Parathyroid adenoma (tissue), 2 donors: ENCODE data around the gene COLQ.

Source experiments
- H2AFZ ChIP-seq: fragments of 300-600 bp; sonication (generic); one replicate; pipeline ENCODE4 v1.7.0; 2017; ENCODE audit warnings: antibody characterized with exemption, mild to moderate bottlenecking
- H3K27ac ChIP-seq: fragments of 300-600 bp; sonication (generic); one replicate; pipeline ENCODE4 v1.7.0; 2017
- H3K27me3 ChIP-seq: fragments of 300-600 bp; sonication (generic); one replicate; pipeline ENCODE4 v1.7.0; 2017; ENCODE audit warnings: low read length; ENCODE audit not compliant: control insufficient read depth, insufficient read depth
- H3K36me3 ChIP-seq: fragments of 300-600 bp; sonication (generic); one replicate; pipeline ENCODE4 v1.7.0; 2017; ENCODE audit warnings: low read length; ENCODE audit not compliant: control insufficient read depth, insufficient read depth
- H3K4me1 ChIP-seq: fragments of 300-600 bp; sonication (generic); one replicate; pipeline ENCODE4 v1.7.0; 2017; ENCODE audit warnings: control low read depth
- H3K4me2 ChIP-seq: fragments of 300-600 bp; sonication (generic); one replicate; pipeline ENCODE4 v1.7.0; 2017; ENCODE audit warnings: low read length
- H3K4me3 ChIP-seq: fragments of 300-600 bp; sonication (generic); one replicate; pipeline ENCODE4 v1.7.0; 2017; ENCODE audit warnings: low read depth, low read length
- H3K79me2 ChIP-seq: fragments of 300-600 bp; sonication (generic); one replicate; pipeline ENCODE4 v1.7.0; 2017; ENCODE audit warnings: control low read depth
- H3K9ac ChIP-seq: fragments of 300-600 bp; sonication (generic); one replicate; pipeline ENCODE4 v1.7.0; 2017; ENCODE audit warnings: mild to moderate bottlenecking
- H3K9me3 ChIP-seq: fragments of 300-600 bp; sonication (generic); one replicate; pipeline ENCODE4 v1.7.0; 2017; ENCODE audit warnings: low read length; ENCODE audit not compliant: control insufficient read depth
- CTCF ChIP-seq: fragments of 300-600 bp; sonication (generic); IDR thresholded peaks from one replicate; pipeline ENCODE4 v1.7.0; 2017; ENCODE audit warnings: antibody characterized with exemption, mild to moderate bottlenecking
- donor health status: primary hyperparathyroidism.

The COLQ gene

DNA sequence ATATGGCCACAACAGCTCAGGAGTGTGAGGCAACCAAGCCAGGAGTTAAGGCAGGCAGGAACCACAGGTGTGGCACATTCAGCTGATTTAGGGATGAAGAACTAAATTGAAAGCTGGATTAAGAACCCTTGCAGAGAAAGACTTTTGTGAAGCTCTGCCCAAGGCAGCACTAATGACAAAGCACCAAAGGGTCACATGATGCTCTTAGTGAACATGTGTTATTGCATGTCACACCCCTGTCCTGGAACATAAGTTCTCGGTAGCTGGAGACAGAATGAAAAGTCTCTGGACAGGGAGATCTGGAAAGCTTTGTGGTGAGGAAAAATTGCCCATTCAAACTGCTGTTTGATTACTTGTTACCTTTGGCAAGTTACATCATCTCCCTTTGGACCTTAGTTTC, 90.9 kb downstream of the COLQ start:
- Histone ChIP-seq H3K27ac (no peak overlapping the region), H3K4me1 (peaks cover 8% of the 10 kb centered on the region), H2AFZ (no peak overlapping the region), H3K27me3 (no peaks in the 10 kb centered on the region), H3K36me3 (no peaks in the 10 kb centered on the region), H3K4me3 (no peak overlapping the region), H3K4me2 (no peak overlapping the region), H3K9me3 (no peaks in the 10 kb centered on the region), H3K79me2 (peaks cover 15% of the 10 kb centered on the region), H3K9ac (no peak overlapping the region)
- no peak for TF ChIP-seq CTCF

- no peaks in the 10 kb centered on the region for H3K27me3 ChIP-seq
- H3K4me2 ChIP-seq = peak overlapping the region; percentile 92
- no peak overlapping the region for H2AFZ ChIP-seq
- no peaks in the 10 kb centered on the region for H3K9me3 ChIP-seq
- no peaks in the 10 kb centered on the region for H3K36me3 ChIP-seq
- H3K4me3 ChIP-seq = peak overlapping the region; percentile 95
- peaks cover 15% of the 10 kb centered on the region for H3K79me2 ChIP-seq
- H3K4me1 ChIP-seq = peaks cover 8% of the 10 kb centered on the region
- no peak for TF ChIP-seq CTCF
- H3K27ac ChIP-seq = no peak overlapping the region
- no peak overlapping the region for H3K9ac ChIP-seq
Measured at GRCh38 chr3:15429080-15429479, 92.4 kb downstream of the COLQ start.

GRCh38 chr3:15428539-15428938, 93.0 kb downstream of the COLQ start:
- Histone ChIP-seq H3K4me1 (peaks cover 8% of the 10 kb centered on the region), H3K4me3 (peak overlapping the region; percentile 95), H2AFZ (peak overlapping the region; percentile 89), H3K4me2 (peak overlapping the region; percentile 92), H3K9ac (no peak overlapping the region), H3K9me3 (no peaks in the 10 kb centered on the region), H3K36me3 (no peaks in the 10 kb centered on the region), H3K27me3 (no peaks in the 10 kb centered on the region), H3K79me2 (peaks cover 15% of the 10 kb centered on the region), H3K27ac (no peak overlapping the region)
- no peak for TF ChIP-seq CTCF

DNA sequence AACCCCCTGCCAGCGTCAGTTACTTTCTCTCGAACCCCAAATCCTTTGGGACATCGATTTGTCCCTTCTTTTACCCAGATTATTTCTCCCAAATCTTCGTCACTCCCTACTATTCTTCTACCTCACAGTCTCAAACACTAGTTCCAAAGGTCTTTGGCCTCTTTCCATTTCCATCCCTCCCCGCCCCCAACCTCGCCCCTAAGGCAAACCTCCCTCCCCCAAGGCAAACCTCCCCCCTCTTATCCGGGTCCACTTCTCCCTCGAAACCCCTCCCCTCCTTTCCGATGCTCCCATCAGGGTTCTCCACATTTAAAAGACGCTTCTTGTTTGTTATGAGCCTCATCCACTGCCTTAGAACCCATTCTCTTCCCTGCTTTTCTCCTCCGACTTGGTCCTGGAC, 93.5 kb downstream of the COLQ start:
- Histone ChIP-seq H3K4me1 (peaks cover 8% of the 10 kb centered on the region), H3K27me3 (no peaks in the 10 kb centered on the region), H3K4me3 (peak overlapping the region; percentile 95), H3K27ac (peak overlapping the region; percentile 42), H3K4me2 (peak overlapping the region; percentile 92), H3K79me2 (peaks cover 15% of the 10 kb centered on the region), H3K9ac (peak overlapping the region; percentile 14), H3K36me3 (no peaks in the 10 kb centered on the region), H2AFZ (peak overlapping the region; percentile 89), H3K9me3 (no peaks in the 10 kb centered on the region)
- TF ChIP-seq CTCF = no peak

- Histone ChIP-seq H3K79me2 (peaks cover 15% of the 10 kb centered on the region), H3K4me2 (peak within 1 kb of the TSS; percentile 92), H3K27ac (peak within 1 kb of the TSS; percentile 42), H3K4me3 (peak within 1 kb of the TSS; percentile 95), H3K27me3 (no peaks in the 10 kb centered on the region), H3K36me3 (no peaks in the 10 kb centered on the region), H2AFZ (peak within 1 kb of the TSS; percentile 89), H3K4me1 (peaks cover 8% of the 10 kb centered on the region), H3K9ac (peak within 1 kb of the TSS; percentile 14), H3K9me3 (no peaks in the 10 kb centered on the region)
- no peak for TF ChIP-seq CTCF
Measured at GRCh38 chr3:15427182-15427880, 94.2 kb downstream of the COLQ start, which contains the start of the genes EAF1 and METTL6. Gene EAF1, plus strand, starts transcription at chr3:15427598. Its CDS starts 182 bp downstream, at chr3:15427780. Gene METTL6, minus strand, starts transcription at chr3:15427544. Its CDS starts 1,033 bp downstream, at chr3:15426511.
